ENCODE data around the gene SAMD7.
A peak's percentile ranks its signal among the peaks of the same experiment; 100 is the strongest.

Gene SAMD7

DNA sequence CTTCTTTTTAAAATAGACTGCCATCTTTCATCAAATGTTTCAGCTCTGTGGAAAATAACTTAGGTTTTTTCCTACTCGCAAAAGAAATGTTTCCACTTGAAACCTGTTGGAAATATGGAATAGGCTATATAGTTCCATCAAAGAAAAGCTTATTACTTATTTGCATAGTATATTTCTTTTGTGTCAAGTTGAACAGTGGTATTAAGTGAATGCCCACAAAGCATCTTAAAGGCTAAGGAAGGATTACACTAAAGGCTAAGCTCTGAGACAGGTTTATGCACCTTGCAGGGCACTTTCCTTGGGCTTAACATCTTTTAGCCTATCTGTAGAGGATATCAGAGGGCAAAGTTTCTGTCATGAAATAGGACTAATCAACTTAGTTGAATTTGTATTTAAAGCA is at the start of gene SAMD7:
TSS of gene SAMD7 (plus strand) at position 301 of the 400 bp plus-strand sequence. CDS start 7,927 bp downstream, outside the sequence.
- TF ChIP-seq CTCF (IDR thresholded peaks at IDR 0.05; ENCODE audit: low read depth, low read length, missing control alignments): no peak
- DNase-seq (ENCODE audit: low read depth): no peak
- H3K4me3 ChIP-seq (ENCODE audit: low read depth, low read length): no peak within 1 kb of the TSS
- in situ Hi-C loops (cut with HindIII; ENCODE audit: low sequenced_read_pairs): loop anchor here (5.0 kb wide), 1 partner anchor 69 kb away; no protein-coding TSS in a partner anchor

GRCh38 chr3:169861871-169862270 is 49.5 kb upstream of the SAMD7 start:
- TF ChIP-seq CTCF (IDR thresholded peaks at IDR 0.05; ENCODE audit: low read depth, low read length, missing control alignments): no peak
- no peak overlapping the region for H3K4me3 ChIP-seq (ENCODE audit: low read depth, low read length)
- in situ Hi-C loops (cut with HindIII; ENCODE audit: low sequenced_read_pairs): no loop called here
- DNase-seq (ENCODE audit: low read depth): no peak

GRCh38 chr3:169863458-169863899 is 47.9 kb upstream of the SAMD7 start:
- in situ Hi-C loops (cut with HindIII; ENCODE audit: low sequenced_read_pairs): no loop called here
- no peak overlapping the region for H3K4me3 ChIP-seq (ENCODE audit: low read depth, low read length)
- peak; percentile 67 for DNase-seq (ENCODE audit: low read depth)
- TF ChIP-seq CTCF (IDR thresholded peaks at IDR 0.05; ENCODE audit: low read depth, low read length, missing control alignments): peak; percentile 90

DNA sequence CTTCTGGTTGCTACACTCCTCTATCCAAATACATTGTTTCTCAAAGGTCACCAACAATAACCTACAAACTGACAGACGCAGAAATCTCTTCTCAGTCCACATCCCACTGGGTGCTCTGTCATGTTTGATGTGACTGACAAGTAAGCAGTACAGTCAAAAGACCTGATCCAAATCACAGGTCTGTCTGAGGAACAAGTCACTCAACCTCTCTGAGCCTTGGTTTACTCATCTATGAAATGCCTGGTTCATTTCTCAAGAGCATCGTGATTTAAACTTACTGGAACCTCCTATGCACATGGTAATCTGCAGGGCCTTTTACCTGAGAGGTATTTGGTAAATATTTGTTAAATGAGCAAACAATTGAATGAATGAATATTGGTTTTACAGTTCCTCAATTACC is 47.1 kb upstream of the SAMD7 start:
- in situ Hi-C loops (cut with HindIII; ENCODE audit: low sequenced_read_pairs): no loop called here
- DNase-seq (ENCODE audit: low read depth): no peak
- no peak overlapping the region for H3K4me3 ChIP-seq (ENCODE audit: low read depth, low read length)
- no peak for TF ChIP-seq CTCF (IDR thresholded peaks at IDR 0.05; ENCODE audit: low read depth, low read length, missing control alignments)

DNA sequence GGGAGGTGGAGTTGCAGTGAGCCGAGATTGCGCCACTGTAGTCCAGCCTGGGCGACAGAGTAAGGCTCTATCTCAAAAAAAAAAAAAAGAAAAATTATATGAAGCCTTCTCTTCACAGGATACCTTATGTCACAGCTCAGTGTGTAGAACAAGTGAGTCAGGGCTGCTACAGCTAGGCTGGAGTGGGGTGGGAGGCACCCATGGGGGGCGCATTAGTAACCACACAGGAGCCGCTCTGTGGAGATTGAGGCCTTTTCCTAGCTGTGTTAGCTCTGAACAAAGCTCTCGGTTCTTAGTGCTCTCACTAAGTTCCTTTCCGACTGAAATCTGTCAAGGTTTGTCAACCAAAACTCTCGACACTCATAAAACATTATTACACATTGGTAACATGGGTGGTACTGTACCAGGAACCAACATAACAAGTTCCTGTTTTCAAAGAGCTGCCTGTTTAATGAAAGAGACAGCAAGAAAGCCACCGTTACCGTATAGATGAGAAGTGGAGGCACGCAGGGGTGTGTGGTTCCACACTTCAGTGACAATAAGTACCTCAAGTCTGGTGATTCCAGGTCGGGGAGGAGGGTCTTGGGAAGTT is 46.1 kb upstream of the SAMD7 start:
- no peak for DNase-seq (ENCODE audit: low read depth)
- no peak for TF ChIP-seq CTCF (IDR thresholded peaks at IDR 0.05; ENCODE audit: low read depth, low read length, missing control alignments)
- in situ Hi-C loops (cut with HindIII; ENCODE audit: low sequenced_read_pairs): no loop called here
- no peak overlapping the region for H3K4me3 ChIP-seq (ENCODE audit: low read depth, low read length)

GRCh38 chr3:169867584-169868210 is 43.7 kb upstream of the SAMD7 start:
- no peak for DNase-seq (ENCODE audit: low read depth)
- no peak for TF ChIP-seq CTCF (IDR thresholded peaks at IDR 0.05; ENCODE audit: low read depth, low read length, missing control alignments)
- in situ Hi-C loops (cut with HindIII; ENCODE audit: low sequenced_read_pairs): no loop called here
- H3K4me3 ChIP-seq (ENCODE audit: low read depth, low read length): no peak overlapping the region
